SK-N-SH (cell line): ENCODE data around the gene NRARP. TPM values are rescaled to one million over a fixed set of nuclear protein-coding genes. Genes with fewer than 3 reads are reported as not detected.

Experiments
- CTCF ChIA-PET: fragments of 300-600, 350-600 bp; formaldehyde crosslinking; extraction: SDS; loops from one replicate; lab custom pipeline; 2021; lab: Yijun Ruan, JAX
- POLR2A ChIA-PET: fragments of 350-600 bp; sonication (Branson Sonifier 250); formaldehyde crosslinking; extraction: SDS; loops from one replicate; lab custom pipeline; 2020; ENCODE audit warnings: antibody characterized with exemption, inconsistent platforms; lab: Yijun Ruan, JAX
- DNase-seq: peaks from one replicate; pipeline ENCODE4 v3.0.0; 2012
- H2AFZ ChIP-seq: fragments of 200-600 bp; sonication (generic); 2 replicates; pipeline ENCODE4 v1.8.1; 2016; ENCODE audit warnings: antibody characterized with exemption, mild to moderate bottlenecking, low read depth
- H3F3A ChIP-seq: fragments of 200-600 bp; sonication (generic); replicated peaks from 2 replicates; pipeline ENCODE3; 2016; ENCODE audit warnings: antibody characterized with exemption, mild to moderate bottlenecking; ENCODE audit not compliant: insufficient read depth
- H3K27ac ChIP-seq, 2 experiments: fragments of 200-500 bp in 1 of 2; fragments of 200-600 bp in 1 of 2; sonication (Bioruptor generic) in 1 of 2; sonication (generic), shearing (Covaris generic) in 1 of 2; 2 replicates each; pipeline versions ENCODE4 v1.5.1 to v1.6.1; 2014 to 2016; ENCODE audit warnings: low read depth in 2 of 2, inconsistent platforms in 1 of 2, low read length in 1 of 2, mild to moderate bottlenecking in 1 of 2, mixed read lengths in 1 of 2
- H3K27me3 ChIP-seq: fragments of 200-600 bp; sonication (generic), shearing (Covaris generic); 2 replicates; pipeline ENCODE4 v1.6.1; 2016; ENCODE audit warnings: mixed run types; ENCODE audit not compliant: insufficient read depth
- H3K36me3 ChIP-seq, 2 experiments: fragments of 200-500 bp in 1 of 2; fragments of 200-600 bp in 1 of 2; sonication (Bioruptor generic) in 1 of 2; sonication (generic) in 1 of 2; replicated peaks in 1 of 2; 2 replicates each; pipeline versions ENCODE3 to v1.5.1; 2014 to 2016; ENCODE audit warnings: low read length in 1 of 2, mild to moderate bottlenecking in 1 of 2; ENCODE audit not compliant: insufficient read depth in 2 of 2, control insufficient read depth in 1 of 2
- H3K4me1 ChIP-seq, 2 experiments: fragments of 200-500 bp in 1 of 2; fragments of 200-600 bp in 1 of 2; sonication (Bioruptor generic) in 1 of 2; sonication (generic), shearing (Covaris generic) in 1 of 2; 2 replicates each; pipeline versions ENCODE4 v1.5.1 to v1.6.1; 2014 to 2016; ENCODE audit warnings: low read depth in 1 of 2, low read length in 1 of 2, mixed run types in 1 of 2; ENCODE audit not compliant: insufficient read depth in 2 of 2, control insufficient read depth in 1 of 2
- H3K4me2 ChIP-seq: fragments of 200-600 bp; sonication (generic), shearing (Covaris generic); 2 replicates; pipeline ENCODE4 v1.6.1; 2017; ENCODE audit warnings: mixed run types
- H3K4me3 ChIP-seq, 2 experiments: fragments of 200-500 bp in 1 of 2; fragments of 200-600 bp in 1 of 2; sonication (Bioruptor generic) in 1 of 2; sonication (generic), shearing (Covaris generic) in 1 of 2; 2 replicates each; pipeline versions ENCODE4 v1.5.1 to v1.8.1; 2014 to 2016; ENCODE audit warnings: low read depth in 2 of 2, inconsistent platforms in 1 of 2, low read length in 1 of 2, mild to moderate bottlenecking in 1 of 2, mixed read lengths in 1 of 2, moderate library complexity in 1 of 2
- H3K79me2 ChIP-seq: fragments of 200-600 bp; sonication (generic); 2 replicates; pipeline ENCODE4 v1.8.1; 2017; ENCODE audit warnings: mild to moderate bottlenecking; ENCODE audit not compliant: insufficient read depth
- H3K9ac ChIP-seq: fragments of 200-600 bp; sonication (generic); 2 replicates; pipeline ENCODE4 v1.6.1; 2017; ENCODE audit warnings: mixed run types
- H3K9me2 ChIP-seq: fragments of 200-600 bp; sonication (generic); 2 replicates; pipeline ENCODE4 v1.6.1; 2017; ENCODE audit warnings: mixed run types
- H3K9me3 ChIP-seq: fragments of 200-600 bp; sonication (generic); 2 replicates; pipeline ENCODE4 v1.6.1; 2017; ENCODE audit warnings: mixed run types, mild to moderate bottlenecking, moderate library complexity
- H4K20me1 ChIP-seq: fragments of 200-600 bp; sonication (generic); 2 replicates; pipeline ENCODE4 v1.6.1; 2017; ENCODE audit warnings: mild to moderate bottlenecking, mixed run types; ENCODE audit not compliant: insufficient read depth
- CHD2 ChIP-seq: fragments of 150-350 bp; IDR thresholded peaks from 2 replicates; pipeline ENCODE4 v1.6.1; 2018; ENCODE audit warnings: low read length; ENCODE audit not compliant: partially characterized antibody
- FOXJ3 ChIP-seq: sonication (generic); formaldehyde crosslinking; IDR thresholded peaks from 2 replicates; pipeline ENCODE4 v1.5.1; 2020; ENCODE audit warnings: mild to moderate bottlenecking, missing genetic modification reagents
- FOXM1 ChIP-seq: IDR thresholded peaks from 2 replicates; pipeline ENCODE4 v1.4.0; 2012; ENCODE audit warnings: low read depth, mild to moderate bottlenecking
- MAX ChIP-seq: IDR thresholded peaks from 2 replicates; pipeline ENCODE4 v1.4.0; 2012; ENCODE audit warnings: low read depth
- MXI1 ChIP-seq: IDR thresholded peaks from 2 replicates; pipeline ENCODE4 v1.6.1; 2012; ENCODE audit warnings: mild to moderate bottlenecking, low read depth, low read length, improper control_type of control experiment
- RCOR1 ChIP-seq: fragments of 150-350 bp; IDR thresholded peaks from 2 replicates; pipeline ENCODE4 v1.6.1; 2017; ENCODE audit warnings: antibody characterized with exemption, low read length
- TAF1 ChIP-seq: IDR thresholded peaks from 2 replicates; pipeline ENCODE4 v1.6.1; 2012; ENCODE audit warnings: low read depth, mild to moderate bottlenecking, low read length, moderate library complexity, borderline replicate concordance
- USF2 ChIP-seq: fragments of 150-350 bp; IDR thresholded peaks from 2 replicates; pipeline ENCODE4 v1.6.1; 2017; ENCODE audit warnings: antibody characterized with exemption, low read length, low read depth, borderline replicate concordance
- YY1 ChIP-seq: IDR thresholded peaks from 2 replicates; pipeline ENCODE4 v1.4.0; 2012; ENCODE audit warnings: low read depth, mild to moderate bottlenecking
- ZBTB33 ChIP-seq: IDR thresholded peaks from 2 replicates; pipeline ENCODE4 v1.4.0; 2012; ENCODE audit warnings: low read depth, borderline replicate concordance
- WGBS: methylation state at CpG from one replicate; pipeline ENCODE4 v1.1.6; 2017; ENCODE audit warnings: low lambda C conversion rate; 5-methylcytosine and 5-hydroxymethylcytosine counted together
- polyA plus RNA-seq, 3 experiments: library from polyadenylated mRNA; depleted of rRNA; stranded (reverse); fragments of >200 nt; gene quantifications; 2 replicates each; pipeline ENCODE4 v1.2.3, GENCODE V29; 2012
- TF ChIP-seq, protein P1 (sequence below): IDR thresholded peaks from 2 replicates; pipeline ENCODE4 v1.4.0; 2012; ENCODE audit warnings: low read depth, borderline replicate concordance

NRARP gene
- polyA plus RNA-seq, 1 of the 3 experiments (the other 2 are of a cell fraction): 3.9 TPM

- no peaks in the 10 kb centered on the region; a peak in 2 of 4 replicates for H3K4me1 ChIP-seq
- H3K27me3 ChIP-seq: no peaks in the 10 kb centered on the region
- no peak overlapping the region for H3K4me3 ChIP-seq
- no peak overlapping the region for H3K9ac ChIP-seq
- 0 out of 2 replicates have a peak, but pooled peaks cover 3% of the 10 kb centered on the region for H4K20me1 ChIP-seq
- H3K27ac ChIP-seq: no peak overlapping the region
- H3K36me3 ChIP-seq: peaks cover 12 to 33% of the 10 kb centered on the region in 2 experiments
- no peak overlapping the region for H2AFZ ChIP-seq
- H3K4me2 ChIP-seq: no peak overlapping the region
- ChIA-PET CTCF (interaction anchor here (0.8 to 2.8 kb wide), 4 partner anchors 11 to 173 kb away, joined by 3 to 18 read pairs (median 10); no protein-coding TSS in a partner anchor), POLR2A (interaction anchor here (1.0 to 1.5 kb wide), 5 partner anchors 8 to 52 kb away, joined by 3 to 8 read pairs (median 3); no protein-coding TSS in a partner anchor)
- H3F3A ChIP-seq: peaks cover 8% of the 10 kb centered on the region
- DNase-seq: peak; percentile 65
- no peaks in the 10 kb centered on the region for H3K9me3 ChIP-seq
- WGBS: 100% methylated on average over 5 of the region's 13 CpGs
- TF ChIP-seq YY1 (no peak), TAF1 (no peak), FOXM1 (no peak), RCOR1 (no peak), ZBTB33 (no peak), CHD2 (no peak), FOXJ3 (CRISPR knock-in tag) (no peak), MAX (no peak), MXI1 (no peak), USF2 (no peak)
- TF ChIP-seq, protein P1, sequence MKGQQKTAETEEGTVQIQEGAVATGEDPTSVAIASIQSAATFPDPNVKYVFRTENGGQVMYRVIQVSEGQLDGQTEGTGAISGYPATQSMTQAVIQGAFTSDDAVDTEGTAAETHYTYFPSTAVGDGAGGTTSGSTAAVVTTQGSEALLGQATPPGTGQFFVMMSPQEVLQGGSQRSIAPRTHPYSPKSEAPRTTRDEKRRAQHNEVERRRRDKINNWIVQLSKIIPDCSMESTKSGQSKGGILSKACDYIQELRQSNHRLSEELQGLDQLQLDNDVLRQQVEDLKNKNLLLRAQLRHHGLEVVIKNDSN: no peak
- H3K79me2 ChIP-seq: no peaks in the 10 kb centered on the region
- no peaks in the 10 kb centered on the region for H3K9me2 ChIP-seq
Measured at GRCh38 chr9:137273095-137273490, 29.0 kb downstream of the NRARP start.
